ENCODE measurements around the gene NHSL2.
"Not testable (repeated sequence)": the region's sequence is repeated elsewhere in the genome, so short reads cannot be mapped to it uniquely, and the experiment has no call there.

NHSL2 gene

GRCh38 chrX:71953391-71953790, 42.7 kb downstream of the NHSL2 start:
- no peaks in the 10 kb centered on the region for H3K27me3 ChIP-seq (ENCODE audit: control insufficient read depth, insufficient read depth, low read length)
- H3K4me1 ChIP-seq (ENCODE audit: control insufficient read depth, low read depth, low read length): peaks cover 32% of the 10 kb centered on the region
- H3K4me3 ChIP-seq (ENCODE audit: low read length): no peak overlapping the region

GRCh38 chrX:71953946-71954345, 43.3 kb downstream of the NHSL2 start:
- H3K4me3 ChIP-seq (ENCODE audit: low read length): no peak overlapping the region
- H3K36me3 ChIP-seq (ENCODE audit: control insufficient read depth, low read depth, low read length): no peaks in the 10 kb centered on the region
- H3K9me3 ChIP-seq (ENCODE audit: control insufficient read depth, low read depth, low read length): no peaks in the 10 kb centered on the region
- no peaks in the 10 kb centered on the region for H3K27me3 ChIP-seq (ENCODE audit: control insufficient read depth, insufficient read depth, low read length)
- peaks cover 38% of the 10 kb centered on the region for H3K4me1 ChIP-seq (ENCODE audit: control insufficient read depth, low read depth, low read length)
- H3K27ac ChIP-seq (ENCODE audit: low read length): no peak overlapping the region
- H3K9ac ChIP-seq (ENCODE audit: low read length): no peak overlapping the region

More at GRCh38 chrX:71953391-71953790, 42.7 kb downstream of the NHSL2 start:
- no peaks in the 10 kb centered on the region for H3K36me3 ChIP-seq (ENCODE audit: control insufficient read depth, low read depth, low read length)
- H3K9ac ChIP-seq (ENCODE audit: low read length): no peak overlapping the region
- H3K27ac ChIP-seq (ENCODE audit: low read length): no peak overlapping the region
- no peaks in the 10 kb centered on the region for H3K9me3 ChIP-seq (ENCODE audit: control insufficient read depth, low read depth, low read length)

GRCh38 chrX:71954458-71954857, 43.8 kb downstream of the NHSL2 start:
- no peak overlapping the region for H3K9ac ChIP-seq (ENCODE audit: low read length)
- no peaks in the 10 kb centered on the region for H3K27me3 ChIP-seq (ENCODE audit: control insufficient read depth, insufficient read depth, low read length)
- H3K27ac ChIP-seq (ENCODE audit: low read length): no peak overlapping the region
- H3K4me3 ChIP-seq (ENCODE audit: low read length): no peak overlapping the region
- H3K9me3 ChIP-seq (ENCODE audit: control insufficient read depth, low read depth, low read length): no peaks in the 10 kb centered on the region
- H3K4me1 ChIP-seq (ENCODE audit: control insufficient read depth, low read depth, low read length): peaks cover 40% of the 10 kb centered on the region
- no peaks in the 10 kb centered on the region for H3K36me3 ChIP-seq (ENCODE audit: control insufficient read depth, low read depth, low read length)

GRCh38 chrX:71955530-71956120, 45.0 kb downstream of the NHSL2 start:
- Histone ChIP-seq H3K9ac (ENCODE audit: low read length) (no peak overlapping the region), H3K27me3 (ENCODE audit: control insufficient read depth, insufficient read depth, low read length) (no peaks in the 10 kb centered on the region), H3K27ac (ENCODE audit: low read length) (no peak overlapping the region), H3K36me3 (ENCODE audit: control insufficient read depth, low read depth, low read length) (no peaks in the 10 kb centered on the region), H3K4me1 (ENCODE audit: control insufficient read depth, low read depth, low read length) (peaks cover 43% of the 10 kb centered on the region), H3K9me3 (ENCODE audit: control insufficient read depth, low read depth, low read length) (no peaks in the 10 kb centered on the region), H3K4me3 (ENCODE audit: low read length) (no peak overlapping the region)

- Histone ChIP-seq H3K36me3 (ENCODE audit: control insufficient read depth, low read depth, low read length) (no peaks in the 10 kb centered on the region), H3K27me3 (ENCODE audit: control insufficient read depth, insufficient read depth, low read length) (no peaks in the 10 kb centered on the region), H3K9me3 (ENCODE audit: control insufficient read depth, low read depth, low read length) (no peaks in the 10 kb centered on the region), H3K4me3 (ENCODE audit: low read length) (peak overlapping the region; percentile 29), H3K9ac (ENCODE audit: low read length) (peak overlapping the region; percentile 35), H3K27ac (ENCODE audit: low read length) (peak overlapping the region; percentile 71), H3K4me1 (ENCODE audit: control insufficient read depth, low read depth, low read length) (peaks cover 28% of the 10 kb centered on the region)
Observed at GRCh38 chrX:71958281-71958675, 47.6 kb downstream of the NHSL2 start.

- not testable (repeated sequence) for H3K27ac ChIP-seq (ENCODE audit: low read length); H3K27me3 ChIP-seq (ENCODE audit: control insufficient read depth, insufficient read depth, low read length)
- H3K9me3 ChIP-seq (ENCODE audit: control insufficient read depth, low read depth, low read length): peaks cover 10% of the 10 kb centered on the region
Observed at GRCh38 chrX:71964184-71964583, 53.5 kb downstream of the NHSL2 start.

GRCh38 chrX:71974916-71975315, 64.3 kb downstream of the NHSL2 start:
- Histone ChIP-seq H3K27me3 (ENCODE audit: control insufficient read depth, insufficient read depth, low read length) (no peaks in the 10 kb centered on the region), H3K4me1 (ENCODE audit: control insufficient read depth, low read depth, low read length) (no peaks in the 10 kb centered on the region), H3K9ac (ENCODE audit: low read length) (no peak overlapping the region), H3K27ac (ENCODE audit: low read length) (no peak overlapping the region), H3K36me3 (ENCODE audit: control insufficient read depth, low read depth, low read length) (no peaks in the 10 kb centered on the region), H3K4me3 (ENCODE audit: low read length) (no peak overlapping the region), H3K9me3 (ENCODE audit: control insufficient read depth, low read depth, low read length) (peaks cover 12% of the 10 kb centered on the region)

More at GRCh38 chrX:71964184-71964583, 53.5 kb downstream of the NHSL2 start:
- not testable (repeated sequence) for H3K9ac ChIP-seq (ENCODE audit: low read length); H3K36me3 ChIP-seq (ENCODE audit: control insufficient read depth, low read depth, low read length); H3K4me1 ChIP-seq (ENCODE audit: control insufficient read depth, low read depth, low read length); H3K4me3 ChIP-seq (ENCODE audit: low read length)

GRCh38 chrX:71976753-71977152, 66.1 kb downstream of the NHSL2 start:
- H3K9ac ChIP-seq (ENCODE audit: low read length): no peak overlapping the region
- H3K27me3 ChIP-seq (ENCODE audit: control insufficient read depth, insufficient read depth, low read length): no peaks in the 10 kb centered on the region

GRCh38 chrX:71978164-71978563, 67.5 kb downstream of the NHSL2 start:
- H3K4me1 ChIP-seq (ENCODE audit: control insufficient read depth, low read depth, low read length): no peaks in the 10 kb centered on the region
- no peak overlapping the region for H3K27ac ChIP-seq (ENCODE audit: low read length)
- H3K27me3 ChIP-seq (ENCODE audit: control insufficient read depth, insufficient read depth, low read length): no peaks in the 10 kb centered on the region
- H3K9ac ChIP-seq (ENCODE audit: low read length): no peak overlapping the region
- no peaks in the 10 kb centered on the region for H3K36me3 ChIP-seq (ENCODE audit: control insufficient read depth, low read depth, low read length)
- peaks cover 13% of the 10 kb centered on the region for H3K9me3 ChIP-seq (ENCODE audit: control insufficient read depth, low read depth, low read length)
- no peak overlapping the region for H3K4me3 ChIP-seq (ENCODE audit: low read length)

More at GRCh38 chrX:71976753-71977152, 66.1 kb downstream of the NHSL2 start:
- H3K4me1 ChIP-seq (ENCODE audit: control insufficient read depth, low read depth, low read length): no peaks in the 10 kb centered on the region
- H3K4me3 ChIP-seq (ENCODE audit: low read length): no peak overlapping the region
- no peak overlapping the region for H3K27ac ChIP-seq (ENCODE audit: low read length)
- H3K9me3 ChIP-seq (ENCODE audit: control insufficient read depth, low read depth, low read length): peaks cover 13% of the 10 kb centered on the region
- no peaks in the 10 kb centered on the region for H3K36me3 ChIP-seq (ENCODE audit: control insufficient read depth, low read depth, low read length)

- no peaks in the 10 kb centered on the region for H3K36me3 ChIP-seq (ENCODE audit: control insufficient read depth, low read depth, low read length)
- no peaks in the 10 kb centered on the region for H3K27me3 ChIP-seq (ENCODE audit: control insufficient read depth, insufficient read depth, low read length)
- H3K9me3 ChIP-seq (ENCODE audit: control insufficient read depth, low read depth, low read length): no peaks in the 10 kb centered on the region
- no peak overlapping the region for H3K4me3 ChIP-seq (ENCODE audit: low read length)
- H3K27ac ChIP-seq (ENCODE audit: low read length): no peak overlapping the region
- no peak overlapping the region for H3K9ac ChIP-seq (ENCODE audit: low read length)
- peaks cover 19% of the 10 kb centered on the region for H3K4me1 ChIP-seq (ENCODE audit: control insufficient read depth, low read depth, low read length)
Observed at GRCh38 chrX:71989768-71990426, 79.3 kb downstream of the NHSL2 start.

- H3K36me3 ChIP-seq (ENCODE audit: control insufficient read depth, low read depth, low read length): no peaks in the 10 kb centered on the region
- no peak overlapping the region for H3K4me3 ChIP-seq (ENCODE audit: low read length)
- H3K4me1 ChIP-seq (ENCODE audit: control insufficient read depth, low read depth, low read length): peaks cover 19% of the 10 kb centered on the region
- H3K9me3 ChIP-seq (ENCODE audit: control insufficient read depth, low read depth, low read length): no peaks in the 10 kb centered on the region
- no peak overlapping the region for H3K9ac ChIP-seq (ENCODE audit: low read length)
- H3K27ac ChIP-seq (ENCODE audit: low read length): no peak overlapping the region
- no peaks in the 10 kb centered on the region for H3K27me3 ChIP-seq (ENCODE audit: control insufficient read depth, insufficient read depth, low read length)
Observed at GRCh38 chrX:71990518-71990917, 79.9 kb downstream of the NHSL2 start.

GRCh38 chrX:71991164-71991563, 80.5 kb downstream of the NHSL2 start:
- H3K9ac ChIP-seq (ENCODE audit: low read length): no peak overlapping the region
- H3K27ac ChIP-seq (ENCODE audit: low read length): no peak overlapping the region
- peaks cover 19% of the 10 kb centered on the region for H3K4me1 ChIP-seq (ENCODE audit: control insufficient read depth, low read depth, low read length)
- no peaks in the 10 kb centered on the region for H3K9me3 ChIP-seq (ENCODE audit: control insufficient read depth, low read depth, low read length)
- no peak overlapping the region for H3K4me3 ChIP-seq (ENCODE audit: low read length)
- H3K36me3 ChIP-seq (ENCODE audit: control insufficient read depth, low read depth, low read length): no peaks in the 10 kb centered on the region
- no peaks in the 10 kb centered on the region for H3K27me3 ChIP-seq (ENCODE audit: control insufficient read depth, insufficient read depth, low read length)
